Breast epithelium (tissue), 3 donors: ENCODE results near the gene RALGPS1.

Experiments
- POLR2A ChIP-seq: fragments of 450-650 bp; IDR thresholded peaks from one replicate; pipeline ENCODE4 v1.6.1; 2016; ENCODE audit warnings: antibody characterized with exemption, mild to moderate bottlenecking, moderate library complexity
- POLR2AphosphoS5 ChIP-seq, 3 donors: sonication (generic); formaldehyde crosslinking; IDR thresholded peaks; one replicate each; pipeline ENCODE4 v1.6.1; 2017; ENCODE audit warnings: antibody characterized with exemption in 3 of 3
- TF ChIP-seq, protein P1 (sequence below), 3 donors: fragments of 450-650 bp; IDR thresholded peaks; one replicate each; pipeline ENCODE4 v1.5.1; 2016 to 2017; ENCODE audit warnings: antibody characterized with exemption in 3 of 3, mild to moderate bottlenecking in 3 of 3, moderate library complexity in 3 of 3

DNA sequence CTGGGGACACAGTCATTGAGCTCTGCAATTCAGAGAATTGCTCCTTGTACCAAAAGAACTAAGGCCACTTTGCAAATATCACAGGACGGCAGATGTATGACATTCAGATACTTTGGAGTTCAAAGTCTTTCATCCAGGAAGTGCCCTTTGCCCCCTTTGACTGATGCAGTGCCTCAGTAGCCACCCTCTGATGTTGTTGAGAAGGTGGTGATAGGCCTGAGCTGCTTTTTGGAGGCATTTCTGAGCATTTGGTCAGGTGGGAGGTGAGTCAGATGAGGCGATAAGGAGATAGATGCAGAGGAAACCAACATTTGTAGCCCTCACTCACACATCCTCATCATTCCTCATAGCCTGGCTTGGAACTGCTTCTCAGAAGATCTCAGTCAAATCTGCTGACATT is 144.4 kb downstream of the RALGPS1 start:
- TF ChIP-seq, protein P1, sequence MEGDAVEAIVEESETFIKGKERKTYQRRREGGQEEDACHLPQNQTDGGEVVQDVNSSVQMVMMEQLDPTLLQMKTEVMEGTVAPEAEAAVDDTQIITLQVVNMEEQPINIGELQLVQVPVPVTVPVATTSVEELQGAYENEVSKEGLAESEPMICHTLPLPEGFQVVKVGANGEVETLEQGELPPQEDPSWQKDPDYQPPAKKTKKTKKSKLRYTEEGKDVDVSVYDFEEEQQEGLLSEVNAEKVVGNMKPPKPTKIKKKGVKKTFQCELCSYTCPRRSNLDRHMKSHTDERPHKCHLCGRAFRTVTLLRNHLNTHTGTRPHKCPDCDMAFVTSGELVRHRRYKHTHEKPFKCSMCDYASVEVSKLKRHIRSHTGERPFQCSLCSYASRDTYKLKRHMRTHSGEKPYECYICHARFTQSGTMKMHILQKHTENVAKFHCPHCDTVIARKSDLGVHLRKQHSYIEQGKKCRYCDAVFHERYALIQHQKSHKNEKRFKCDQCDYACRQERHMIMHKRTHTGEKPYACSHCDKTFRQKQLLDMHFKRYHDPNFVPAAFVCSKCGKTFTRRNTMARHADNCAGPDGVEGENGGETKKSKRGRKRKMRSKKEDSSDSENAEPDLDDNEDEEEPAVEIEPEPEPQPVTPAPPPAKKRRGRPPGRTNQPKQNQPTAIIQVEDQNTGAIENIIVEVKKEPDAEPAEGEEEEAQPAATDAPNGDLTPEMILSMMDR (IDR thresholded peaks at IDR 0.05): no peak
- TF ChIP-seq POLR2AphosphoS5 (IDR thresholded peaks at IDR 0.05): no peak
- no peak for TF ChIP-seq POLR2A
